Caco-2 (cell line): ENCODE data around the gene METTL24. TPM values are rescaled to one million over a fixed set of nuclear protein-coding genes. Genes with fewer than 3 reads are reported as not detected.
"Not testable (repeated sequence)": the region's sequence is repeated elsewhere in the genome, so short reads cannot be mapped to it uniquely, and the experiment has no call there.

Experiments used
- BruUV-seq: library from RNA; stranded (reverse); fragments of 400-500 nt; replicated peaks from 2 replicates; lab custom pipeline; 2021; lab: Mats Ljungman, UMichigan
- CTCF ChIA-PET: fragments of 300-600 bp; sonication (Branson Sonifier 250); formaldehyde crosslinking; loops from one replicate; lab custom pipeline; 2022; ENCODE audit warnings: antibody characterized with exemption; lab: Charles Lee
- POLR2A ChIA-PET: fragments of 300-600 bp; sonication (Branson Sonifier 250); formaldehyde crosslinking; loops from one replicate; lab custom pipeline; 2022; ENCODE audit warnings: antibody characterized with exemption; lab: Charles Lee
- DNase-seq, 2 experiments: peaks; one replicate each; pipeline versions ENCODE4 v3.0.0 to v3.0.0-alpha.2; 2020 to 2022
- H3K27me3 ChIP-seq: replicated peaks from 2 replicates; pipeline ENCODE4 v1.6.0; 2011; ENCODE audit warnings: low read length; ENCODE audit not compliant: control insufficient read depth, insufficient read depth
- H3K36me3 ChIP-seq: 2 replicates; pipeline ENCODE4 v1.5.1; 2011; ENCODE audit warnings: low read length; ENCODE audit not compliant: control insufficient read depth, insufficient read depth
- H3K4me1 ChIP-seq: fragments of 250-450 bp; sonication (Bioruptor Pico); 2 replicates; pipeline ENCODE4 v1.5.1; 2020; ENCODE audit warnings: mild to moderate bottlenecking
- H3K4me3 ChIP-seq: 2 replicates; pipeline ENCODE4 v1.5.1; 2011; ENCODE audit warnings: low read depth, mild to moderate bottlenecking, control low read depth, low read length
- H3K9me3 ChIP-seq: fragments of 250-450 bp; sonication (Bioruptor Pico); 2 replicates; pipeline ENCODE4 v1.5.1; 2020; ENCODE audit warnings: mild to moderate bottlenecking, moderate library complexity
- H3K27ac Mint-ChIP-seq: one replicate; pipeline ENCODE4 v1.8.0; 2022; ENCODE audit warnings: mixed read lengths; ENCODE audit not compliant: unreplicated experiment
- H3K27me3 Mint-ChIP-seq: one replicate; pipeline ENCODE4 v1.8.0; 2022; ENCODE audit warnings: mixed read lengths; ENCODE audit not compliant: insufficient read depth, unreplicated experiment
- H3K36me3 Mint-ChIP-seq: one replicate; pipeline ENCODE4 v1.8.0; 2022; ENCODE audit warnings: mild to moderate bottlenecking, mixed read lengths; ENCODE audit not compliant: insufficient read depth, unreplicated experiment
- H3K4me1 Mint-ChIP-seq: one replicate; pipeline ENCODE4 v1.8.0; 2022; ENCODE audit warnings: low read depth, mixed read lengths; ENCODE audit not compliant: unreplicated experiment
- H3K4me3 Mint-ChIP-seq: one replicate; pipeline ENCODE4 v1.8.0; 2022; ENCODE audit warnings: mild to moderate bottlenecking, moderate library complexity, mixed read lengths; ENCODE audit not compliant: unreplicated experiment
- H3K9me3 Mint-ChIP-seq: one replicate; pipeline ENCODE4 v1.8.0; 2022; ENCODE audit warnings: mixed read lengths; ENCODE audit not compliant: unreplicated experiment
- CTCF ChIP-seq, 2 experiments: fragments of 200-600 bp in 1 of 2; IDR thresholded peaks; 1 replicate in 1 of 2; 2 replicates in 1 of 2; pipeline versions ENCODE4 v1.5.1 to v1.8.0; 2011 to 2022; ENCODE audit warnings: antibody characterized with exemption in 1 of 2, control low read depth in 1 of 2, inconsistent platforms in 1 of 2, low read depth in 1 of 2, low read length in 1 of 2, mild to moderate bottlenecking in 1 of 2, moderate library complexity in 1 of 2; ENCODE audit not compliant: insufficient read depth in 1 of 2, severe bottlenecking in 1 of 2, unreplicated experiment in 1 of 2
- intact Hi-C: fragments of 100-400 bp; cut with micrococcal nuclease; formaldehyde crosslinking; loops from one replicate; pipeline ENCODE4 v1.10.0; 2022; ENCODE audit not compliant: unreplicated experiment
- total RNA-seq: library from RNA; stranded (reverse); gene quantifications from 2 replicates; pipeline ENCODE4 v1.2.3, GENCODE V29; 2022

The METTL24 gene
- total RNA-seq, 1 experiment from 2014 or later: not detected

GRCh38 chr6:110352563-110353262, 5.4 kb downstream of the METTL24 start:
- BruUV-seq: no TSS peak
- H3K9me3 Mint-ChIP-seq: peaks cover 9% of the 10 kb centered on the region

GRCh38 chr6:110351986-110352385, 6.2 kb downstream of the METTL24 start:
- no peak for DNase-seq
- intact Hi-C loops: no loop called here
- Histone ChIP-seq H3K4me1 (peaks cover 20% of the 10 kb centered on the region), H3K9me3 (no peaks in the 10 kb centered on the region), H3K4me3 (no peak overlapping the region), H3K36me3 (no peaks in the 10 kb centered on the region), H3K27me3 (no peaks in the 10 kb centered on the region)
- no peak for TF ChIP-seq CTCF (IDR thresholded peaks at IDR 0.05; ENCODE audit: insufficient read depth in 1 of 2, low read depth in 1 of 2, low read length in 1 of 2, severe bottlenecking in 1 of 2, unreplicated experiment in 1 of 2)
- no TSS peak for BruUV-seq
- peaks cover 26% of the 10 kb centered on the region for H3K4me1 Mint-ChIP-seq
- CTCF ChIA-PET: interaction anchor here (0.8 to 1.5 kb wide), 2 partner anchors 10 to 36 kb away, joined by 5 to 8 read pairs; no protein-coding TSS in a partner anchor
- H3K27ac Mint-ChIP-seq: no peak overlapping the region
- POLR2A ChIA-PET: no interaction called here
- H3K9me3 Mint-ChIP-seq: peaks cover 8% of the 10 kb centered on the region
- no peaks in the 10 kb centered on the region for H3K36me3 Mint-ChIP-seq
- no peaks in the 10 kb centered on the region for H3K27me3 Mint-ChIP-seq
- H3K4me3 Mint-ChIP-seq: no peak overlapping the region

More at GRCh38 chr6:110352563-110353262, 5.4 kb downstream of the METTL24 start:
- H3K27ac Mint-ChIP-seq: no peak overlapping the region
- H3K4me1 Mint-ChIP-seq: peaks cover 28% of the 10 kb centered on the region
- CTCF ChIA-PET: interaction anchor here (0.8 to 1.5 kb wide), 2 partner anchors 11 to 37 kb away, joined by 5 to 8 read pairs; no protein-coding TSS in a partner anchor
- Histone ChIP-seq H3K4me1 (peaks cover 20% of the 10 kb centered on the region), H3K27me3 (no peaks in the 10 kb centered on the region), H3K4me3 (no peak overlapping the region), H3K36me3 (no peaks in the 10 kb centered on the region), H3K9me3 (no peaks in the 10 kb centered on the region)
- no peaks in the 10 kb centered on the region for H3K27me3 Mint-ChIP-seq
- H3K4me3 Mint-ChIP-seq: no peak overlapping the region
- no peak for DNase-seq
- intact Hi-C loops: no loop called here
- no peaks in the 10 kb centered on the region for H3K36me3 Mint-ChIP-seq
- no peak for TF ChIP-seq CTCF (IDR thresholded peaks at IDR 0.05; ENCODE audit: insufficient read depth in 1 of 2, low read depth in 1 of 2, low read length in 1 of 2, severe bottlenecking in 1 of 2, unreplicated experiment in 1 of 2)
- POLR2A ChIA-PET: no interaction called here

GRCh38 chr6:110351546-110351945, 6.6 kb downstream of the METTL24 start:
- Mint-ChIP-seq H3K27me3 (no peaks in the 10 kb centered on the region), H3K4me1 (peaks cover 22% of the 10 kb centered on the region), H3K36me3 (no peaks in the 10 kb centered on the region), H3K9me3 (peaks cover 4% of the 10 kb centered on the region), H3K27ac (no peak overlapping the region), H3K4me3 (no peak overlapping the region)
- H3K4me3 ChIP-seq: no peak overlapping the region
- DNase-seq: no peak
- H3K9me3 ChIP-seq: no peaks in the 10 kb centered on the region
- no peaks in the 10 kb centered on the region for H3K27me3 ChIP-seq
- intact Hi-C loops: no loop called here
- CTCF ChIA-PET: interaction anchor here (1.5 kb wide), 1 partner anchor 10 kb away, joined by 8 read pairs; no protein-coding TSS in a partner anchor
- no peaks in the 10 kb centered on the region for H3K36me3 ChIP-seq
- TF ChIP-seq CTCF (IDR thresholded peaks at IDR 0.05; ENCODE audit: insufficient read depth in 1 of 2, low read depth in 1 of 2, low read length in 1 of 2, severe bottlenecking in 1 of 2, unreplicated experiment in 1 of 2): no peak
- POLR2A ChIA-PET: no interaction called here
- H3K4me1 ChIP-seq: peaks cover 20% of the 10 kb centered on the region
- no TSS peak for BruUV-seq

- H3K27me3 ChIP-seq, DNase-seq, H3K9me3 ChIP-seq, BruUV-seq, H3K36me3 Mint-ChIP-seq, intact Hi-C loops, H3K27ac Mint-ChIP-seq, POLR2A ChIA-PET, H3K4me3 ChIP-seq, H3K9me3 Mint-ChIP-seq, H3K4me3 Mint-ChIP-seq, H3K36me3 ChIP-seq, H3K27me3 Mint-ChIP-seq, CTCF ChIA-PET: not testable (repeated sequence)
- peaks cover 15% of the 10 kb centered on the region for H3K4me1 Mint-ChIP-seq
- peaks cover 15% of the 10 kb centered on the region for H3K4me1 ChIP-seq
Observed at GRCh38 chr6:110350593-110350992, 7.6 kb downstream of the METTL24 start.
